GM19043 (cell line): ENCODE measurements around the gene TRAF3.
"Not testable (repeated sequence)": the region's sequence is repeated elsewhere in the genome, so short reads cannot be mapped to it uniquely, and the experiment has no call there.

Experiments used
- ATAC-seq: cut with Tn5 transposase; IDR thresholded peaks from one replicate; pipeline ENCODE4 v1.9.1; 2021; ENCODE audit warnings: low read depth; ENCODE audit not compliant: unreplicated experiment

TRAF3 gene

GRCh38 chr14:102918438-102918837 lies 141.2 kb downstream of the TRAF3 start:
- ATAC-seq, result no peak

GRCh38 chr14:102920273-102920997 lies 143.2 kb downstream of the TRAF3 start:
- no peak for ATAC-seq

- ATAC-seq, result no peak
Measured at GRCh38 chr14:102920998-102921304, 143.7 kb downstream of the TRAF3 start.

- no peak for ATAC-seq
Measured at GRCh38 chr14:102922490-102923200, 145.4 kb downstream of the TRAF3 start, which contains the start of gene AMN. Gene AMN (plus strand): TSS chr14:102922663. CDS start chr14:102922689, 26 bp downstream.

GRCh38 chr14:102923201-102923924 lies 146.1 kb downstream of the TRAF3 start:
- ATAC-seq, result no peak

GRCh38 chr14:102923925-102924486 lies 146.8 kb downstream of the TRAF3 start:
- no peak for ATAC-seq

GRCh38 chr14:102924632-102925588 lies 147.7 kb downstream of the TRAF3 start:
- ATAC-seq, result no peak

GRCh38 chr14:102925646-102926045 lies 148.4 kb downstream of the TRAF3 start:
- no peak for ATAC-seq

GRCh38 chr14:102926104-102926503 lies 148.9 kb downstream of the TRAF3 start:
- ATAC-seq, result no peak

- not testable (repeated sequence) for ATAC-seq
Measured at GRCh38 chr14:102926840-102927239, 149.6 kb downstream of the TRAF3 start.

- ATAC-seq, result no peak
Measured at GRCh38 chr14:102927346-102927877, 150.2 kb downstream of the TRAF3 start.

- ATAC-seq, result no peak
Measured at GRCh38 chr14:102927878-102928411, 150.7 kb downstream of the TRAF3 start.

GRCh38 chr14:102928412-102929240 lies 151.4 kb downstream of the TRAF3 start:
- peak; percentile 58 for ATAC-seq

GRCh38 chr14:102929241-102930137 lies 152.2 kb downstream of the TRAF3 start:
- ATAC-seq, result no peak

- no peak for ATAC-seq
Measured at GRCh38 chr14:102930138-102930752, 153.0 kb downstream of the TRAF3 start.

GRCh38 chr14:102930753-102931579 lies 153.7 kb downstream of the TRAF3 start:
- ATAC-seq, result no peak
